Stomach smooth muscle (tissue), 2 donors: ENCODE results near the gene SLC1A1.

Experiments used
- H3K27ac ChIP-seq: one replicate; pipeline ENCODE4 v1.7.0; 2013; ENCODE audit warnings: mild to moderate bottlenecking, low read length, inconsistent platforms
- H3K27me3 ChIP-seq, 2 donors: one replicate each; pipeline ENCODE4 v1.7.0; 2013; ENCODE audit warnings: low read length in 2 of 2; ENCODE audit not compliant: insufficient read depth in 2 of 2, control insufficient read depth in 1 of 2
- H3K36me3 ChIP-seq, 2 donors: one replicate each; pipeline ENCODE4 v1.7.0; 2013; ENCODE audit warnings: low read length in 2 of 2; ENCODE audit not compliant: control insufficient read depth in 2 of 2, insufficient read depth in 2 of 2
- H3K4me1 ChIP-seq: one replicate; pipeline ENCODE4 v1.7.0; 2013; ENCODE audit warnings: low read length; ENCODE audit not compliant: control insufficient read depth, insufficient read depth
- H3K4me3 ChIP-seq, 2 donors: one replicate each; pipeline ENCODE4 v1.7.0; 2013; ENCODE audit warnings: low read length in 2 of 2
- H3K9ac ChIP-seq, 2 donors: one replicate each; pipeline ENCODE4 v1.7.0; 2013; ENCODE audit warnings: low read length in 2 of 2, mild to moderate bottlenecking in 1 of 2
- H3K9me3 ChIP-seq, 2 donors: one replicate each; pipeline ENCODE4 v1.7.0; 2013; ENCODE audit warnings: low read length in 2 of 2; ENCODE audit not compliant: control insufficient read depth in 2 of 2
- donor health status: healthy.
- donor health status: Pancreatic carcinoma.

SLC1A1 gene

GRCh38 chr9:4490705-4491625 is 697 bp downstream of the SLC1A1 start:
- Histone ChIP-seq H3K9ac (peak overlapping the region; percentile 51 to 64), H3K27ac (peak overlapping the region; percentile 66), H3K27me3 (no peaks in the 10 kb centered on the region), H3K9me3 (no peaks in the 10 kb centered on the region), H3K36me3 (no peaks in the 10 kb centered on the region), H3K4me3 (peak overlapping the region; percentile 82 to 90), H3K4me1 (peaks cover 13% of the 10 kb centered on the region)

- Histone ChIP-seq H3K9ac (peak overlapping the region; percentile 51 to 64), H3K27me3 (no peaks in the 10 kb centered on the region), H3K4me1 (peaks cover 13% of the 10 kb centered on the region), H3K36me3 (no peaks in the 10 kb centered on the region), H3K9me3 (no peaks in the 10 kb centered on the region), H3K27ac (no peak overlapping the region), H3K4me3 (peak overlapping the region; percentile 82 to 90)
Observed at GRCh38 chr9:4491626-4491975, 1.3 kb downstream of the SLC1A1 start.

- H3K27ac ChIP-seq: no peak overlapping the region
- no peak overlapping the region for H3K4me3 ChIP-seq
- H3K27me3 ChIP-seq: no peaks in the 10 kb centered on the region
- H3K9me3 ChIP-seq: no peaks in the 10 kb centered on the region
- H3K36me3 ChIP-seq: no peaks in the 10 kb centered on the region
- no peak overlapping the region for H3K9ac ChIP-seq
- peaks cover 17% of the 10 kb centered on the region for H3K4me1 ChIP-seq
Observed at GRCh38 chr9:4494332-4494731, 4.1 kb downstream of the SLC1A1 start.

GRCh38 chr9:4494806-4495205 is 4.5 kb downstream of the SLC1A1 start:
- H3K27me3 ChIP-seq: no peaks in the 10 kb centered on the region
- H3K36me3 ChIP-seq: no peaks in the 10 kb centered on the region
- no peaks in the 10 kb centered on the region for H3K9me3 ChIP-seq
- no peak overlapping the region for H3K27ac ChIP-seq
- peaks cover 17% of the 10 kb centered on the region for H3K4me1 ChIP-seq
- no peak overlapping the region for H3K4me3 ChIP-seq
- no peak overlapping the region for H3K9ac ChIP-seq

GRCh38 chr9:4495537-4495936 is 5.3 kb downstream of the SLC1A1 start:
- Histone ChIP-seq H3K36me3 (no peaks in the 10 kb centered on the region), H3K9ac (no peak overlapping the region), H3K27me3 (no peaks in the 10 kb centered on the region), H3K4me3 (no peak overlapping the region), H3K9me3 (no peaks in the 10 kb centered on the region), H3K4me1 (peaks cover 16% of the 10 kb centered on the region), H3K27ac (no peak overlapping the region)

GRCh38 chr9:4496497-4496896 is 6.2 kb downstream of the SLC1A1 start:
- no peak overlapping the region for H3K27ac ChIP-seq
- peaks cover 7% of the 10 kb centered on the region for H3K4me1 ChIP-seq
- H3K4me3 ChIP-seq: no peak overlapping the region
- H3K9ac ChIP-seq: no peak overlapping the region
- H3K36me3 ChIP-seq: no peaks in the 10 kb centered on the region
- no peaks in the 10 kb centered on the region for H3K27me3 ChIP-seq
- no peaks in the 10 kb centered on the region for H3K9me3 ChIP-seq

- Histone ChIP-seq H3K9me3 (no peaks in the 10 kb centered on the region), H3K4me1 (peaks cover 3% of the 10 kb centered on the region), H3K9ac (no peak overlapping the region), H3K36me3 (no peaks in the 10 kb centered on the region), H3K27ac (no peak overlapping the region), H3K4me3 (no peak overlapping the region), H3K27me3 (no peaks in the 10 kb centered on the region)
Observed at GRCh38 chr9:4497395-4497794, 7.1 kb downstream of the SLC1A1 start.

GRCh38 chr9:4497855-4498254 is 7.6 kb downstream of the SLC1A1 start:
- no peaks in the 10 kb centered on the region for H3K27me3 ChIP-seq

GRCh38 chr9:4499917-4500316 is 9.6 kb downstream of the SLC1A1 start:
- H3K4me3 ChIP-seq: no peak overlapping the region
- no peaks in the 10 kb centered on the region for H3K36me3 ChIP-seq
- peaks cover 3% of the 10 kb centered on the region for H3K4me1 ChIP-seq
- H3K27ac ChIP-seq: no peak overlapping the region
- H3K9ac ChIP-seq: no peak overlapping the region
- no peaks in the 10 kb centered on the region for H3K9me3 ChIP-seq
- no peaks in the 10 kb centered on the region for H3K27me3 ChIP-seq

More at GRCh38 chr9:4497855-4498254, 7.6 kb downstream of the SLC1A1 start:
- no peaks in the 10 kb centered on the region for H3K36me3 ChIP-seq
- no peak overlapping the region for H3K9ac ChIP-seq
- peaks cover 3% of the 10 kb centered on the region for H3K4me1 ChIP-seq
- no peak overlapping the region for H3K4me3 ChIP-seq
- no peaks in the 10 kb centered on the region for H3K9me3 ChIP-seq
- no peak overlapping the region for H3K27ac ChIP-seq

GRCh38 chr9:4501147-4501507 is 10.9 kb downstream of the SLC1A1 start:
- Histone ChIP-seq H3K9me3 (no peaks in the 10 kb centered on the region), H3K27me3 (no peaks in the 10 kb centered on the region), H3K27ac (no peak overlapping the region), H3K4me1 (peaks cover 3% of the 10 kb centered on the region), H3K36me3 (no peaks in the 10 kb centered on the region), H3K9ac (no peak overlapping the region), H3K4me3 (no peak overlapping the region)

GRCh38 chr9:4502444-4502843 is 12.2 kb downstream of the SLC1A1 start:
- no peak overlapping the region for H3K27ac ChIP-seq
- peaks cover 3% of the 10 kb centered on the region for H3K4me1 ChIP-seq
- H3K9ac ChIP-seq: no peak overlapping the region
- H3K27me3 ChIP-seq: no peaks in the 10 kb centered on the region
- no peaks in the 10 kb centered on the region for H3K36me3 ChIP-seq
- H3K9me3 ChIP-seq: no peaks in the 10 kb centered on the region
- no peak overlapping the region for H3K4me3 ChIP-seq
